Thymus (tissue), 11 donors: Measurements from ENCODE around the gene LSM5. TPM values are rescaled to one million over a fixed set of nuclear protein-coding genes. Genes with fewer than 3 reads are reported as not detected.

ENCODE experiments used
- DNase-seq, 9 donors: peaks; one replicate each; pipeline ENCODE4 v3.0.0-alpha.2; 2013; ENCODE audit warnings: low spot score in 9 of 9, low read depth in 6 of 9, missing footprints in 1 of 9
- H3K27ac ChIP-seq, 2 donors: one replicate each; pipeline ENCODE4 v1.5.1; 2013; ENCODE audit warnings: control low read depth in 1 of 2, low read depth in 1 of 2, low read length in 1 of 2, mild to moderate bottlenecking in 1 of 2, moderate library complexity in 1 of 2
- H3K27me3 ChIP-seq, 2 donors: one replicate each; pipeline ENCODE4 v1.5.1; 2013; ENCODE audit warnings: low read length in 1 of 2; ENCODE audit not compliant: control insufficient read depth in 2 of 2, insufficient read depth in 1 of 2
- H3K36me3 ChIP-seq, 2 donors: one replicate each; pipeline ENCODE4 v1.5.1; 2013; ENCODE audit warnings: low read length in 1 of 2, mild to moderate bottlenecking in 1 of 2, moderate library complexity in 1 of 2; ENCODE audit not compliant: control insufficient read depth in 2 of 2, insufficient read depth in 2 of 2
- H3K4me1 ChIP-seq, 2 donors: one replicate each; pipeline ENCODE4 v1.5.1; 2013; ENCODE audit warnings: low read length in 2 of 2; ENCODE audit not compliant: control insufficient read depth in 2 of 2, insufficient read depth in 2 of 2
- H3K4me3 ChIP-seq, 2 donors: one replicate each; pipeline ENCODE4 v1.5.1; 2013; ENCODE audit warnings: low read length in 2 of 2, control low read depth in 1 of 2, mild to moderate bottlenecking in 1 of 2
- H3K9me3 ChIP-seq, 2 donors: one replicate each; pipeline ENCODE4 v1.5.1; 2013; ENCODE audit warnings: low read length in 1 of 2, mild to moderate bottlenecking in 1 of 2; ENCODE audit not compliant: control insufficient read depth in 2 of 2, insufficient read depth in 1 of 2
- WGBS: extraction: QIAGEN DNeasy Blood & Tissue Kit; methylation state at CpG from one replicate; pipeline ENCODE4 v1.1.7; 2013; 5-methylcytosine and 5-hydroxymethylcytosine counted together
- polyA plus RNA-seq: library from polyadenylated mRNA; stranded (reverse); fragments of 200-250 nt; gene quantifications from one replicate; pipeline ENCODE4 v1.2.3, GENCODE V29; 2013
- total RNA-seq: library from RNA; stranded (reverse); fragments of 120-200 nt; gene quantifications from one replicate; pipeline ENCODE4 v1.2.4, GENCODE V29; 2013
- donor health status: healthy.

Gene LSM5
- total and polyA plus RNA-seq, 2 donors = 93.4 to 168 TPM

GRCh38 chr7:32532716-32533115, 42.5 kb upstream of the LSM5 start:
- 97% methylated on average over 5 of the region's 5 CpGs for WGBS
- Histone ChIP-seq H3K9me3 (peaks cover 0 to 7% of the 10 kb centered on the region in 2 donors), H3K27ac (no peak overlapping the region), H3K4me3 (no peak overlapping the region), H3K4me1 (no peaks in the 10 kb centered on the region), H3K36me3 (peaks cover 4 to 12% of the 10 kb centered on the region in 2 donors), H3K27me3 (no peaks in the 10 kb centered on the region)
- no peak for DNase-seq

- Histone ChIP-seq H3K9me3 (peaks cover 0 to 7% of the 10 kb centered on the region in 2 donors), H3K27me3 (no peaks in the 10 kb centered on the region), H3K4me3 (no peak overlapping the region), H3K36me3 (peaks cover 4 to 12% of the 10 kb centered on the region in 2 donors), H3K27ac (no peak overlapping the region), H3K4me1 (no peaks in the 10 kb centered on the region)
- DNase-seq = no peak
- 96% methylated on average over 3 of the region's 3 CpGs for WGBS
These were observed 41.9 kb upstream of the LSM5 start for GRCh38 chr7:32532086-32532485.

GRCh38 chr7:32531402-32531801, 41.2 kb upstream of the LSM5 start:
- 92% methylated on average over 13 of the region's 13 CpGs for WGBS
- no peak overlapping the region for H3K27ac ChIP-seq
- H3K9me3 ChIP-seq = peaks cover 0 to 7% of the 10 kb centered on the region in 2 donors
- H3K36me3 ChIP-seq = peaks cover 4 to 12% of the 10 kb centered on the region in 2 donors
- DNase-seq = no peak
- H3K27me3 ChIP-seq = no peaks in the 10 kb centered on the region
- H3K4me1 ChIP-seq = no peaks in the 10 kb centered on the region
- H3K4me3 ChIP-seq = no peak overlapping the region

- Histone ChIP-seq H3K4me3 (no peak overlapping the region), H3K4me1 (no peaks in the 10 kb centered on the region), H3K9me3 (peaks cover 1 to 8% of the 10 kb centered on the region in 2 donors), H3K36me3 (peaks cover 4% of the 10 kb centered on the region in 2 donors), H3K27ac (no peak overlapping the region), H3K27me3 (no peaks in the 10 kb centered on the region)
- DNase-seq = no peak
- WGBS = 96% methylated on average over 4 of the region's 4 CpGs
These were observed 35.7 kb upstream of the LSM5 start for GRCh38 chr7:32525839-32526238.

- Histone ChIP-seq H3K27ac (no peak overlapping the region), H3K9me3 (peaks cover 1 to 8% of the 10 kb centered on the region in 2 donors), H3K4me3 (no peak overlapping the region), H3K27me3 (no peaks in the 10 kb centered on the region), H3K4me1 (no peaks in the 10 kb centered on the region), H3K36me3 (peaks cover 3 to 4% of the 10 kb centered on the region in 2 donors)
- no peak for DNase-seq
These were observed 34.5 kb upstream of the LSM5 start for GRCh38 chr7:32524631-32525030.

- DNase-seq = no peak
These were observed 32.8 kb upstream of the LSM5 start for GRCh38 chr7:32522746-32523530.

GRCh38 chr7:32519763-32520162, 29.6 kb upstream of the LSM5 start:
- no peak overlapping the region for H3K27ac ChIP-seq
- WGBS = 97% methylated on average over 2 of the region's 2 CpGs

More at GRCh38 chr7:32522746-32523530, 32.8 kb upstream of the LSM5 start:
- Histone ChIP-seq H3K27me3 (no peaks in the 10 kb centered on the region), H3K36me3 (peaks cover 3 to 4% of the 10 kb centered on the region in 2 donors), H3K4me1 (no peaks in the 10 kb centered on the region), H3K9me3 (peaks cover 1 to 13% of the 10 kb centered on the region in 2 donors), H3K4me3 (no peak overlapping the region), H3K27ac (no peak overlapping the region)
- WGBS = over 99% methylated on average over 6 of the region's 6 CpGs

GRCh38 chr7:32518534-32519140, 28.5 kb upstream of the LSM5 start:
- H3K27me3 ChIP-seq = no peaks in the 10 kb centered on the region
- peaks cover 0 to 4% of the 10 kb centered on the region in 2 donors for H3K4me1 ChIP-seq
- peaks cover 3 to 4% of the 10 kb centered on the region in 2 donors for H3K36me3 ChIP-seq
- peaks cover 1 to 21% of the 10 kb centered on the region in 2 donors for H3K9me3 ChIP-seq
- H3K4me3 ChIP-seq = no peak overlapping the region
- no peak overlapping the region for H3K27ac ChIP-seq
- 99% methylated on average over 2 of the region's 2 CpGs for WGBS
- peak in 1 of 9 donors; percentile 14 for DNase-seq

More at GRCh38 chr7:32519763-32520162, 29.6 kb upstream of the LSM5 start:
- no peaks in the 10 kb centered on the region for H3K27me3 ChIP-seq
- no peak for DNase-seq
- H3K36me3 ChIP-seq = peaks cover 3 to 4% of the 10 kb centered on the region in 2 donors
- H3K9me3 ChIP-seq = peaks cover 1 to 21% of the 10 kb centered on the region in 2 donors
- peaks cover 0 to 4% of the 10 kb centered on the region in 2 donors for H3K4me1 ChIP-seq
- no peak overlapping the region for H3K4me3 ChIP-seq

- H3K4me1 ChIP-seq = peaks cover 0 to 4% of the 10 kb centered on the region in 2 donors
- 96% methylated on average over 3 of the region's 3 CpGs for WGBS
- DNase-seq = no peak
- no peaks in the 10 kb centered on the region for H3K27me3 ChIP-seq
- peak overlapping the region in 1 of 2 donors; percentile 42 for H3K27ac ChIP-seq
- H3K9me3 ChIP-seq = peaks cover 0 to 14% of the 10 kb centered on the region in 2 donors
- H3K4me3 ChIP-seq = no peak overlapping the region
- H3K36me3 ChIP-seq = peaks cover 0 to under 1% of the 10 kb centered on the region in 2 donors
These were observed 26.4 kb upstream of the LSM5 start for GRCh38 chr7:32516551-32517100.
